ENCODE results near the gene MICOS13.

DNA sequence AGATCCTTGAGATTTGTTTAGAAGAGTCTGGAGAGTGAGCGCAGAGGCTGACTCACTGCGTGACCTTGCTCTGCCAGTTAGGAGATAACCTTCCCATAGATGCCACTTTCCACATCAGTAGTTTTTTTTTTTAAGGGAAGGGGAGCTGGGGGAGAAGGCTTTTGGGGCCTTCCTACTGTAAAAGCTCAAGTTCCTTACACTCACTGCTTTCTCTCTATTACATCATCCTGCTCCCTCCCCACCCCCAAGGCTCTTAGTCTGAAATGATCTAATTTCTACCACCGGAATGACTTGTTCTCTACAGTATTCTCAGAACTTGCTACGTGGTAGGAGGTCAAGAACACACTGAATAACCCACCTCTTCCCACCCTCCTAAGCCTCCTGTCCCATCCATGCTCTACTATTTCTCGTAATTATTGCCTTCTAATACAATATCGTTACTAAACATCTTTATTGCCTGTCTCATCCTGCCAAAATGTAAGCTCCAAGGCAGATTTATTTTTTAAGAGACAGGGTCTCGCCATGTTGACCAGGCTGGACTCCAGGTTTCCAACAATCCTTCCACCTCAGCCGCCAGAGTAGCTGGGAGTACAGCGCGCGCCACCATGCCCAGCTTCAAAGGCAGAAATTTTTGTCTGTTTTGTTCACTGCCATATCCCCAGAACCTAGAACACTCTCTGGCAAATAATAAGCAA is 38.4 kb upstream of the MICOS13 start:
- TF ChIP-seq, protein P1, sequence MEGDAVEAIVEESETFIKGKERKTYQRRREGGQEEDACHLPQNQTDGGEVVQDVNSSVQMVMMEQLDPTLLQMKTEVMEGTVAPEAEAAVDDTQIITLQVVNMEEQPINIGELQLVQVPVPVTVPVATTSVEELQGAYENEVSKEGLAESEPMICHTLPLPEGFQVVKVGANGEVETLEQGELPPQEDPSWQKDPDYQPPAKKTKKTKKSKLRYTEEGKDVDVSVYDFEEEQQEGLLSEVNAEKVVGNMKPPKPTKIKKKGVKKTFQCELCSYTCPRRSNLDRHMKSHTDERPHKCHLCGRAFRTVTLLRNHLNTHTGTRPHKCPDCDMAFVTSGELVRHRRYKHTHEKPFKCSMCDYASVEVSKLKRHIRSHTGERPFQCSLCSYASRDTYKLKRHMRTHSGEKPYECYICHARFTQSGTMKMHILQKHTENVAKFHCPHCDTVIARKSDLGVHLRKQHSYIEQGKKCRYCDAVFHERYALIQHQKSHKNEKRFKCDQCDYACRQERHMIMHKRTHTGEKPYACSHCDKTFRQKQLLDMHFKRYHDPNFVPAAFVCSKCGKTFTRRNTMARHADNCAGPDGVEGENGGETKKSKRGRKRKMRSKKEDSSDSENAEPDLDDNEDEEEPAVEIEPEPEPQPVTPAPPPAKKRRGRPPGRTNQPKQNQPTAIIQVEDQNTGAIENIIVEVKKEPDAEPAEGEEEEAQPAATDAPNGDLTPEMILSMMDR (IDR thresholded peaks at IDR 0.05): no peak
- TF ChIP-seq EP300 (IDR thresholded peaks at IDR 0.05): no peak
- no peak for TF ChIP-seq POLR2AphosphoS5 (IDR thresholded peaks at IDR 0.05)
- TF ChIP-seq POLR2A (IDR thresholded peaks at IDR 0.05): no peak
